GM18867 (cell line): ENCODE measurements around the gene CDK7.

Experiments
- ATAC-seq: cut with Tn5 transposase; IDR thresholded peaks from one replicate; pipeline ENCODE4 v1.9.1; 2021; ENCODE audit warnings: mild to moderate bottlenecking, moderate library complexity; ENCODE audit not compliant: unreplicated experiment

Gene CDK7

GRCh38 chr5:69288688-69289087 is 54.0 kb downstream of the CDK7 start:
- no peak for ATAC-seq

GRCh38 chr5:69292306-69292705 is 57.6 kb downstream of the CDK7 start:
- no peak for ATAC-seq

- no peak for ATAC-seq
Observed at GRCh38 chr5:69293882-69294281, 59.2 kb downstream of the CDK7 start.

GRCh38 chr5:69295088-69295754 is 60.5 kb downstream of the CDK7 start:
- no peak for ATAC-seq

DNA sequence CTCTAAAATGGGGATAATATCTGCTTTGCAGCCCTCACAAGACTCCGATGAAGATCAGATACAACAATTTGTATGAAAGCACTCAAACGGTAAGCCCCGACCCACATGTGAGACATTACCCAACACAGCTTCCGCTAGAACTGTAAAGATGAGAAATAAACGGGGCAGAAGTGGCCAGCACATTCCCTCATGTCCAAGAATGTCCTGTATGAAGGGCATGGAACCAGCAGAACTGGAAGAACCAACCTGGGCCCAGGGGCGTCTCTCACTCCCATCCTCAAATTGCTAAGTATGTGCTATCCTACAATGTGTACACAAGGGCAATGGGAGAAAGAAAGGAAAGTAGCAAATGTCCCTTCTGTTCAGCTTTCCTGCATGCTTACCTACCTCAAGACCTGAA is 64.9 kb downstream of the CDK7 start:
- no peak for ATAC-seq

GRCh38 chr5:69300537-69301203 is 66.0 kb downstream of the CDK7 start:
- ATAC-seq: no peak

- ATAC-seq: no peak
Observed at GRCh38 chr5:69305512-69305911, 70.8 kb downstream of the CDK7 start.

DNA sequence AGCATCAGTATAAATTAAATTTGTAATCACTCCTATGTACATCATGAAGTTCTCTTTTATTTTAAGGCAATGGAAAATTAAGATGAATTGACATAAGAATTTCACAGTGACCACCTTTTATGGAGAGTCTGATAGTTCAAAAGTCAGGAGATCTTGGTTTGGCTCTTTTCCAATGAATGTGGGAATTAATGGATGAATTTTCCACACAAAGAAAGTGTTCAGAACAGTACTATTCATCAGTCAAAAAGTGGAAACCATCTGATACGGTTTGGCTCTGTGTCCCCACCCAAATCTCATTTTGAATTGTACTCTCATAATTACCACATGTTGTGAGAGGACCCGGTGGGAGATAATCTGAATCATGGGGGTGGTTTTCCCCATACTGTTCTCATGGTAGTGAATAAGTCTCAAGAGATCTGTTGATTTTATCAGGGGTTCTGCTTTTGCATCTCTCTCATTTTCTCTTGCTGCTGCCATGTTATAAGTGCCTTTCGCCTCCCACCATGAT is 73.4 kb downstream of the CDK7 start:
- no peak for ATAC-seq

- ATAC-seq: no peak
Observed at GRCh38 chr5:69309380-69309779, 74.7 kb downstream of the CDK7 start.

DNA sequence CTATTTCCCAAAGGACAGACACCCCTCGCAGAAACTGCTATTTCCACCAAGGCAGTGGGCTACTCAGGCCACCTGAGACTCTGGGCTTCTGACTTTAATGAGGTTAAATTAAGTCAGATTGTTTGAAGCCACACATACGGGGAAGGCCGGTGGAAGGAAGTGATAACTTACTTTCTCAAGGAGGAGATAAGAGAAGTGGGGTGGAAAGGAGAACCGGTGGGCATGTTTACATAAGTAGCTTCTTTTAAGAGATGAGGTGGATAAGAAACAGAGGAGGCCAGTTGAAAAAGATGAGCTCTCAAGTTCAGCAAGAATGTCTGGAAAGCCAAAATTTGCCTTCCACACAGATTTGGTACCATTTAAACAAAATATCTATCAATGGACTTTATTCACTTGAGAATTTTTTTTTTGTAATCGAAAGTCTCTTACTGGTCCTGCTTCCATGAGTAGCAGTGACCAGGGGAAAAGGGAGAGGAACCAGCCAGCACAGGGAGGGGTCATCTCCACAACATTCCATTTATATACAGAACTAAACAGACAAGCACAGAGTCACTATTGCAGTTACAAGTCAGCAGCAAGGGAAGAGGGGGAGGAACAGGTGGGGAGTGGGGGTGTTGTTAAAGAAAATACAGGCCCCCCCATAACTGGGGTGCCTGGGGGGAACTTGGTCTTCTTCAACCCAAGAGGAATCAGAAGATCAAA is 77.9 kb downstream of the CDK7 start:
- ATAC-seq: no peak

DNA sequence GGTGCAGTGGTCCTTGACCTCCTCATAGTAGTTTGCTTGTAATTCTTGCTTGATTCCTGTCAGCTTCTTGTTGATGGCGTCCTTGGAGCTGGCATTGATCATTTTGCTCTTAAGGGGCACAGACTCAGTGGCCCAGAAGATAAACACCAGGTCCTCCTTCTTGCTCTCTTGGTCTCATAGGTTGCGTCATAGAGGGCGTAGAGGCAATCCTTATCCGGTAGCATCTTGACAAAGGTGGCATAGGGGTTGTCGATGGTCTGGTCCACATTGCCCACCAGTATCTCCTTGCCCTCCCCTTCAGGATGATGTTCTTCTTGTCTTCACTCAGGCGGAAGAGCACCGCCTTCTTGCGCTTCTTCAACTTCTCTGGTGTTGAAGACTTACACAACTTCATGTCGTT is 78.7 kb downstream of the CDK7 start:
- ATAC-seq: no peak

- no peak for ATAC-seq
Observed at GRCh38 chr5:69315972-69316371, 81.3 kb downstream of the CDK7 start.

DNA sequence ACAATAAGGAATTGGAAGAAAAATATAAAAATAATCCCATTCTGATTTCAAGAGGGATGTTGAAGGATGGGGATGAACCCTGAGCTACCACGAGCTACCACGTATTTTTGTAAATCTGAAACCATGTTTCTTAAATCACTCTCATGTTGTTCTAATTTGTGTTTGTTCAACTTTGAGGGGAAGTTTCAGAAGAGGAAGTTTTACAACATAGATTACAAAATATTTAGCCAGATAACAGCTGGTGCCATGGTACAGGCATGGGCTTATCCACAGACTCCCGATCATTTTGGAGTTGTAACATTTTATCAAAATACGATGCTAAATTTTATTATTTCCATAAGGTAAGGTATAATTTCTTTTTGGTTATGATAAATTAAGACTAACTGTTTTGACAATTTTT is 82.7 kb downstream of the CDK7 start:
- ATAC-seq: no peak

DNA sequence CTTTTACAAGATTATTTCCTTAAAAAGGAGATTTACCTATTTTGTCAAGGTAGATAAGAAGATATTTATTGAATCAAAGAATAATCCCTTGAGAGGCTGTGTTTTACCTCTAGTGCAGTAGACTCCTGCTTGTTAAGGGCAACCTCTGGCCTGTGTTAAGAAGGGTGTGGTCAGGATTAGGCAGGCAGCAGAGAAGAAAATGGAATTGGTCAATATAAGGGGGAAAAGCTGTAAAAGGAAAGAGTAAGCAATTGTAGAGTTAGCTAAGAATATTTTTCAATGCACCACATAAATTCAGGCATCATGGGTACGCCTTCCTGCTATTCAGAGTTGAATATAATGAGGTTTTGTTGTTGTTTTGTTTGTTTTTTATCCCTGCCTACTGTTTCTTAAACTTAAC is 91.7 kb downstream of the CDK7 start:
- ATAC-seq: no peak
